ENCODE data around the gene NLRP9. TPM values are rescaled to one million over a fixed set of nuclear protein-coding genes. Genes with fewer than 3 reads are reported as not detected.
A peak's percentile ranks its signal among the peaks of the same experiment; 100 is the strongest.

The NLRP9 gene
- total and polyA plus RNA-seq, 2 of the 8 experiments (the other 6 are each of a cell fraction or from before 2014, with no cell fraction given) = not detected

GRCh38 chr19:55703790-55704215, 34.4 kb downstream of the NLRP9 start (continued):
- TF ChIP-seq CHD1 (IDR thresholded peaks at IDR 0.05; ENCODE audit: low read depth, low read length) (no peak), SRF (IDR thresholded peaks at IDR 0.05; ENCODE audit: low read depth, low read length) (no peak), SIN3A (conservative IDR thresholded peaks at IDR 0.05 in 1 of 2, IDR thresholded peaks at IDR 0.05 in 1 of 2; ENCODE audit: low read depth in 1 of 2, low read length in 2 of 2) (no peak), TCF12 (IDR thresholded peaks at IDR 0.05; ENCODE audit: low read depth, low read length) (no peak), TEAD4 (IDR thresholded peaks at IDR 0.05; ENCODE audit: low read depth, low read length) (no peak), POLR2AphosphoS5 (IDR thresholded peaks at IDR 0.05; ENCODE audit: low read depth, low read length) (no peak), MAX (IDR thresholded peaks at IDR 0.05) (peak; percentile 90)
- TF ChIP-seq, protein P1, sequence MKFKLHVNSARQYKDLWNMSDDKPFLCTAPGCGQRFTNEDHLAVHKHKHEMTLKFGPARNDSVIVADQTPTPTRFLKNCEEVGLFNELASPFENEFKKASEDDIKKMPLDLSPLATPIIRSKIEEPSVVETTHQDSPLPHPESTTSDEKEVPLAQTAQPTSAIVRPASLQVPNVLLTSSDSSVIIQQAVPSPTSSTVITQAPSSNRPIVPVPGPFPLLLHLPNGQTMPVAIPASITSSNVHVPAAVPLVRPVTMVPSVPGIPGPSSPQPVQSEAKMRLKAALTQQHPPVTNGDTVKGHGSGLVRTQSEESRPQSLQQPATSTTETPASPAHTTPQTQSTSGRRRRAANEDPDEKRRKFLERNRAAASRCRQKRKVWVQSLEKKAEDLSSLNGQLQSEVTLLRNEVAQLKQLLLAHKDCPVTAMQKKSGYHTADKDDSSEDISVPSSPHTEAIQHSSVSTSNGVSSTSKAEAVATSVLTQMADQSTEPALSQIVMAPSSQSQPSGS (IDR thresholded peaks at IDR 0.05; ENCODE audit: low read length) = no peak
- TF ChIP-seq, protein P2, sequence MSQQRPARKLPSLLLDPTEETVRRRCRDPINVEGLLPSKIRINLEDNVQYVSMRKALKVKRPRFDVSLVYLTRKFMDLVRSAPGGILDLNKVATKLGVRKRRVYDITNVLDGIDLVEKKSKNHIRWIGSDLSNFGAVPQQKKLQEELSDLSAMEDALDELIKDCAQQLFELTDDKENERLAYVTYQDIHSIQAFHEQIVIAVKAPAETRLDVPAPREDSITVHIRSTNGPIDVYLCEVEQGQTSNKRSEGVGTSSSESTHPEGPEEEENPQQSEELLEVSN (IDR thresholded peaks at IDR 0.05) = peak; percentile 93

Data from H1 (cell line).